Measurements from ENCODE around the gene JADE1. TPM values are rescaled to one million over a fixed set of nuclear protein-coding genes. Genes with fewer than 3 reads are reported as not detected.

The JADE1 gene
- total and polyA plus RNA-seq, 9 of the 15 experiments (the other 6 are each of a cell fraction or from before 2014, with no cell fraction given) = 8.3 to 37.9 (median 24.4) TPM

- Histone ChIP-seq H3K9ac (ENCODE audit: insufficient read depth in 1 of 2, low read depth in 2 of 2, low read length in 2 of 2) (no peak overlapping the region), H3K79me2 (ENCODE audit: control insufficient read depth, insufficient read depth, low read length) (peaks cover 7% of the 10 kb centered on the region; the same call in 1 of the 3 replicates), H3K27ac (ENCODE audit: extremely low read depth, low read depth, low read length) (no peak overlapping the region), H3K27me3 (ENCODE audit: control insufficient read depth in 2 of 2, insufficient read depth in 2 of 2, low read length in 2 of 2) (no peaks in the 10 kb centered on the region), H3K4me2 (ENCODE audit: insufficient read depth, low read length) (no peak overlapping the region), H2AFZ (ENCODE audit: low read depth, low read length) (no peak overlapping the region), H3K4me3 (no peak overlapping the region), H3K9me3 (replicated peaks; ENCODE audit: control insufficient read depth, insufficient read depth, low read depth, low read length) (no peaks in the 10 kb centered on the region), H3K9me1 (ENCODE audit: control insufficient read depth, insufficient read depth, low read length) (no peaks in the 10 kb centered on the region), H4K20me1 (replicated peaks; ENCODE audit: control insufficient read depth, insufficient read depth, low read length) (peaks cover 7% of the 10 kb centered on the region; the same call in 1 of the 2 replicates), H3K4me1 (replicated peaks in 1 of 2; ENCODE audit: control insufficient read depth in 2 of 2, insufficient read depth in 2 of 2, low read length in 2 of 2) (no peaks in the 10 kb centered on the region), H3K36me3 (ENCODE audit: control insufficient read depth, insufficient read depth, low read length) (peaks cover 100% of the 10 kb centered on the region)
- in situ Hi-C loops (cut with MboI) = loop anchor here (5.0 to 25.0 kb wide), 2 partner anchors 293 to 678 kb away; no protein-coding TSS in a partner anchor
- intact Hi-C loops (cut with micrococcal nuclease) = loop anchor here (10.0 kb wide), 2 partner anchors 440 to 480 kb away; no protein-coding TSS in a partner anchor
- 90% methylated on average over 2 of the region's 2 CpGs for WGBS (ENCODE audit: insufficient coverage, low coverage, missing lambda C conversion rate)
- CTCF ChIA-PET (ENCODE audit: low intra/inter-chr PET ratio) = no interaction called here
- DNase-seq (ENCODE audit: extremely low read depth in 1 of 4, low spot score in 3 of 4) (no peak), ATAC-seq (no peak), FAIRE-seq (no peak)
- POLR2A ChIA-PET = no interaction called here
- no TSS peak for BruUV-seq (replicated peaks)
- no peak for TF ChIP-seq AFF1 (IDR thresholded peaks at IDR 0.05; ENCODE audit: low read depth in 1 of 2, partially characterized antibody in 2 of 2)
- TF ChIP-seq ESRRB (CRISPR knock-in tag; IDR thresholded peaks at IDR 0.05; ENCODE audit: borderline replicate concordance) = no peak
- no peak for TF ChIP-seq RBM22 (IDR thresholded peaks at IDR 0.05; ENCODE audit: low read depth, low read length, poor library complexity, severe bottlenecking)
- TF ChIP-seq RUNX1 (IDR thresholded peaks at IDR 0.05; ENCODE audit: low read depth) = no peak
- no peak for TF ChIP-seq NELFE (IDR thresholded peaks at IDR 0.05; ENCODE audit: insufficient read depth, insufficient read length)
- TF ChIP-seq E4F1 (CRISPR knock-in tag; IDR thresholded peaks at IDR 0.05; ENCODE audit: borderline replicate concordance) = no peak
- TF ChIP-seq GTF2A2 (tag; IDR thresholded peaks at IDR 0.05) = no peak
- no peak for TF ChIP-seq ZNF263 (CRISPR knock-in tag; IDR thresholded peaks at IDR 0.05; ENCODE audit: borderline replicate concordance)
- peak; percentile 36 for TF ChIP-seq POLR2B (IDR thresholded peaks at IDR 0.05; ENCODE audit: low read depth, partially characterized antibody)
- no peak for TF ChIP-seq HOMEZ (CRISPR knock-in tag; IDR thresholded peaks at IDR 0.05)
- TF ChIP-seq SUPT5H (IDR thresholded peaks at IDR 0.05) = peak; percentile 52; the same call in 1 of the 2 replicates
- no peak for TF ChIP-seq PTBP1 (IDR thresholded peaks at IDR 0.05; ENCODE audit: low read depth, low read length)
- TF ChIP-seq SNIP1 (IDR thresholded peaks at IDR 0.05; ENCODE audit: low read depth) = no peak
- no peak for TF ChIP-seq ZNF586 (CRISPR knock-in tag; conservative IDR thresholded peaks at IDR 0.05)
- TF ChIP-seq LARP7 (IDR thresholded peaks at IDR 0.05) = no peak
Observed at GRCh38 chr4:128865132-128865531, 55.6 kb downstream of the JADE1 start.

Data from K562 (cell line).